Gastrocnemius medialis (tissue), 4 donors: ENCODE measurements around the gene C3orf33. TPM values are rescaled to one million over a fixed set of nuclear protein-coding genes. Genes with fewer than 3 reads are reported as not detected.
A peak's percentile ranks its signal among the peaks of the same experiment; 100 is the strongest.

Experiments used
- ATAC-seq, 2 donors: fragments of 150-250 bp; one replicate each; pipeline ENCODE4 v1.9.1; 2016
- DNase-seq, 2 donors: peaks; one replicate each; pipeline ENCODE4 v3.0.0-alpha.2; 2019
- H3K27ac ChIP-seq, 4 donors: fragments of 200-600 bp; sonication (generic); 1 replicate in 1 of 4; 2 replicates in 3 of 4; pipeline ENCODE4 v1.5.1; 2016 to 2018; ENCODE audit warnings: mild to moderate bottlenecking in 2 of 4, moderate library complexity in 1 of 4
- H3K27me3 ChIP-seq, 3 donors: fragments of 200-600 bp; sonication (generic) in 2 of 3; 1 replicate in 1 of 3; 2 replicates in 2 of 3; pipeline versions ENCODE4 v1.5.1 to v1.6.0; 2016 to 2019; ENCODE audit warnings: mild to moderate bottlenecking in 1 of 3, moderate library complexity in 1 of 3
- H3K36me3 ChIP-seq, 2 donors: fragments of 200-600 bp; sonication (generic) in 1 of 2; one replicate each; pipeline ENCODE4 v1.5.1; 2017 to 2018
- H3K4me1 ChIP-seq, 2 donors: fragments of 200-600 bp; sonication (generic) in 1 of 2; one replicate each; pipeline ENCODE4 v1.5.1; 2016 to 2017; ENCODE audit warnings: mild to moderate bottlenecking in 2 of 2
- H3K4me3 ChIP-seq, 4 donors: fragments of 200-600 bp; sonication (generic) in 3 of 4; 1 replicate in 1 of 4; 2 replicates in 3 of 4; pipeline ENCODE4 v1.5.1; 2016 to 2019; ENCODE audit warnings: mild to moderate bottlenecking in 2 of 4
- H3K9me3 ChIP-seq, 3 donors: fragments of 200-600 bp; sonication (generic) in 2 of 3; 1 replicate in 1 of 3; 2 replicates in 2 of 3; pipeline ENCODE4 v1.5.1; 2016 to 2019
- CTCF ChIP-seq, 5 experiments: fragments of 450-650 bp in 3 of 5; fragments of 200-600 bp in 2 of 5; sonication (generic) in 2 of 5; IDR thresholded peaks in 4 of 5; conservative IDR thresholded peaks in 1 of 5; 1 replicate in 4 of 5; 2 replicates in 1 of 5; pipeline ENCODE4 v1.5.1; 2016 to 2019; ENCODE audit warnings: antibody characterized with exemption in 5 of 5, mild to moderate bottlenecking in 3 of 5, moderate library complexity in 3 of 5
- POLR2A ChIP-seq, 2 donors: fragments of 450-650 bp; IDR thresholded peaks; one replicate each; pipeline ENCODE4 v1.6.1; 2017; ENCODE audit warnings: antibody characterized with exemption in 2 of 2, mild to moderate bottlenecking in 2 of 2, moderate library complexity in 2 of 2
- in situ Hi-C, 4 donors: fragments of 200-750 bp; cut with MboI; loops; one replicate each; pipeline versions ENCODE4 v1.15.0 to v1.8.0; 2017; ENCODE audit warnings: low sequenced_read_pairs in 4 of 4
- intact Hi-C: fragments of 100-400 bp; cut with DNase I; formaldehyde crosslinking; loops from one replicate; pipeline ENCODE4 v1.15.1; 2023; ENCODE audit warnings: low total_unique reads
- total RNA-seq, 4 donors: library from RNA; depleted of rRNA; stranded (reverse); fragments of >200 nt; gene quantifications; one replicate each; pipeline versions ENCODE4 v1.1.0 to v1.2.3, GENCODE V29; 2016

The C3orf33 gene
- total RNA-seq: 1 to 10 TPM; 1.4 to 6.1 (median 3.9) TPM

- Histone ChIP-seq H3K4me3 (peak within 1 kb of the TSS; percentile 77 to 99 (median 80)), H3K27me3 (no peaks in the 10 kb centered on the region), H3K27ac (peak within 1 kb of the TSS; percentile 81 to 92 (median 88)), H3K9me3 (no peaks in the 10 kb centered on the region), H3K36me3 (no peaks in the 10 kb centered on the region), H3K4me1 (no peaks in the 10 kb centered on the region)
- in situ Hi-C loops: loop anchor here in 2 of 4 donors (10.0 kb wide), 1 partner anchor 59 kb away; no protein-coding TSS in a partner anchor
- peak; percentile 20 to 45 for DNase-seq
- ATAC-seq: peak; percentile 88
- no peak for TF ChIP-seq POLR2A (IDR thresholded peaks at IDR 0.05)
- peak; percentile 77 to 90 (median 83) for TF ChIP-seq CTCF (IDR thresholded peaks at IDR 0.05 in 4 of 5, conservative IDR thresholded peaks at IDR 0.05 in 1 of 5)
- intact Hi-C loops: loop anchor here (1.0 to 5.0 kb wide), 2 partner anchors 46 to 64 kb away; partner anchors contain the start of genes GMPS and SLC33A1
Measured at GRCh38 chr3:155805802-155806618, at the start of gene C3orf33. TSS of gene C3orf33 (minus strand) at chr3:155806278. CDS start at chr3:155806252, 26 bp downstream.

- Histone ChIP-seq H3K36me3 (no peaks in the 10 kb centered on the region), H3K4me1 (peaks cover 36 to 37% of the 10 kb centered on the region in 2 donors), H3K9me3 (no peaks in the 10 kb centered on the region), H3K27ac (peak within 1 kb of the TSS; percentile 95 to 96 (median 95)), H3K27me3 (no peaks in the 10 kb centered on the region), H3K4me3 (peak within 1 kb of the TSS; percentile 75 to 99 (median 87))
- TF ChIP-seq POLR2A (IDR thresholded peaks at IDR 0.05): peak; percentile 67 to 75
- peak in 3 of 5 experiments; percentile 7 to 55 (median 30) for TF ChIP-seq CTCF (IDR thresholded peaks at IDR 0.05 in 4 of 5, conservative IDR thresholded peaks at IDR 0.05 in 1 of 5)
- peak; percentile 99 for DNase-seq
- ATAC-seq: peak; percentile 96 to 97
- in situ Hi-C loops: loop anchor here in 2 of 4 donors (25.0 kb wide), 1 partner anchor 1308 kb away; the partner anchor contains the start of gene CCNL1 (in 2 of the 2)
- intact Hi-C loops: loop anchor here (1.0 to 10.0 kb wide), 6 partner anchors 16 to 1530 kb away; partner anchors contain the start of genes C3orf33, DHX36, GMPS and TIPARP
Measured at GRCh38 chr3:155854141-155854940, 48.3 kb upstream of the C3orf33 start, which contains the start of gene SLC33A1. TSS of gene SLC33A1 (minus strand) at chr3:155854427. CDS start at chr3:155853997, 430 bp downstream.

- intact Hi-C loops (loop anchor here (1.0 to 10.0 kb wide), 6 partner anchors 17 to 1529 kb away; partner anchors contain the start of genes C3orf33, DHX36, GMPS and TIPARP), in situ Hi-C loops (loop anchor here in 2 of 4 donors (25.0 kb wide), 1 partner anchor 1309 kb away; the partner anchor contains the start of gene CCNL1 (in 2 of the 2))
- ATAC-seq: peak; percentile 2 to 11
- Histone ChIP-seq H3K27me3 (no peaks in the 10 kb centered on the region), H3K4me3 (peak overlapping the region; percentile 75 to 99 (median 87)), H3K27ac (peak overlapping the region; percentile 95 to 96 (median 95)), H3K9me3 (no peaks in the 10 kb centered on the region), H3K4me1 (peaks cover 38 to 40% of the 10 kb centered on the region in 2 donors), H3K36me3 (no peaks in the 10 kb centered on the region)
- no peak for TF ChIP-seq POLR2A (IDR thresholded peaks at IDR 0.05)
- TF ChIP-seq CTCF (IDR thresholded peaks at IDR 0.05 in 4 of 5, conservative IDR thresholded peaks at IDR 0.05 in 1 of 5): peak in 3 of 5 experiments; percentile 6 to 33 (median 26)
- peak in 1 of 2 donors; percentile 3 for DNase-seq
Measured at GRCh38 chr3:155853214-155854140, 47.4 kb upstream of the C3orf33 start.
